Suppressor macrophage treated with lipopolysaccharide for 4 hours (primary cell): ENCODE data around the gene CAP1.

Source experiments
- DNase-seq: peaks from one replicate; pipeline ENCODE4 v3.0.0-alpha.2; 2020

The CAP1 gene

GRCh38 chr1:40096977-40097782 lies 56.7 kb downstream of the CAP1 start, which contains the start of gene PPT1:
Gene PPT1, minus strand, starts transcription at chr1:40097252. Its CDS starts 14 bp downstream, at chr1:40097238.
- DNase-seq = peak; percentile 79

- no peak for DNase-seq
Measured at GRCh38 chr1:40102038-40102437, 61.5 kb downstream of the CAP1 start.

- DNase-seq = no peak
Measured at GRCh38 chr1:40102896-40103295, 62.4 kb downstream of the CAP1 start.

GRCh38 chr1:40105028-40105427 lies 64.5 kb downstream of the CAP1 start:
- no peak for DNase-seq

- no peak for DNase-seq
Measured at GRCh38 chr1:40107290-40107959, 66.9 kb downstream of the CAP1 start.

- DNase-seq = no peak
Measured at GRCh38 chr1:40110389-40110788, 69.9 kb downstream of the CAP1 start.

- no peak for DNase-seq
Measured at GRCh38 chr1:40114400-40114799, 73.9 kb downstream of the CAP1 start.

GRCh38 chr1:40120128-40120527 lies 79.6 kb downstream of the CAP1 start:
- DNase-seq = no peak
